Kidney tubule cell (primary cell): ENCODE measurements around the gene TGFBR2.
A peak's percentile ranks its signal among the peaks of the same experiment; 100 is the strongest.

Experiments
- DNase-seq: peaks from one replicate; pipeline ENCODE4 v3.0.0-alpha.2; 2018; ENCODE audit warnings: low spot score

TGFBR2 gene

GRCh38 chr3:30637310-30638219 lies 31.2 kb downstream of the TGFBR2 start:
- no peak for DNase-seq

DNA sequence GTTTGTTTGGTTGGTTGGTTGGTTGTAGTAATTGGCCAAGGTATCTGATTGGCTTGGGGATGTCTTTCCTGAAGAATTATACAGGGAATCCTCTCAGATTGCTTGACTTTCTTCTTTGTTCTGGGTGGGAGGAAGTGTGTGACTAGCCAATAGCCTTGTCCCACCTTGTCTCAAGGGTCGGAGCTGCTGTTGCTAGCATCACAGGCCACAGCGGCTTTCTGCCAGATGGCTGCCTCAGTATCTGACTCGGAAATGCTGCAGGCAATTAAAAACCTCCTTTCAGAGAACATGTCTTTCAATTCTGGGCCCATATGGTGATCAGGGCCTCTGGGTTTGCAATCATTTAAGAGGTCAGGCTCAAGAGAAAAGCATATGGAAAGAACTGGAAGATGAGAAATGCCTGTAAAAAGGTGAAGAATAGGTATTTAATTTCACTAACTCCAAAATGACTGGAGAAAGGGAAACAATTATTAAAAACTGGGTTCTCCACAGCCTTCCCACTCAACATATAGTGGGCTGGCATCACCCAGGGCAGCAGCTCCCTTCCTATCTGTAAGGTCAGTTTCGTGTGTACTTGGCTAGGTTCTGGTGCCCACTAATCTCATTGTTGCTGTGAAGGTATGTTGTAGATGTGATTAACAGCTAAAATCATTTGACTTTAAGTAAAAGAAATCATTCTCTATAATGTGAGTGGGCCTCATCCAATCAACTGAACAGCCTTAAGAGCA lies 32.4 kb downstream of the TGFBR2 start:
- DNase-seq, result no peak

DNA sequence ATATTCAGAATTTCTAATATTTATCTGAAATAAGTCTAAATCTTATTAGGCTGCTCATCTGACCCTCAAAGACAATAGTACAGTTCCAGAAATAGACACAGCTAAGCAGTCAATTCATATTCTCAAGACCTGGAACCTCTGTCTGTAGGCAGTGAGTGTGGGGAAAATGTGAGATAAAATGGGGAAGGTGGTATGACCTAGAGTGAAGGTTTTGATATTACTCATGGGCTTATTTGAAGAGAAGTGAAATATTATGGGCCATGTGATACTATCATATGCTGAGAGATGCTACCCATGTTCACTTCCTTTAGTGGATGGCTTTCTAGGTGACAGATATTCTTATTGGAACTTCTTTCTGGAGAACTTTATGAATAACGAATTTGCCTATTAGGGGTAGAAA lies 33.5 kb downstream of the TGFBR2 start:
- no peak for DNase-seq

- DNase-seq, result no peak
These were observed 34.5 kb downstream of the TGFBR2 start for GRCh38 chr3:30640851-30641250.

DNA sequence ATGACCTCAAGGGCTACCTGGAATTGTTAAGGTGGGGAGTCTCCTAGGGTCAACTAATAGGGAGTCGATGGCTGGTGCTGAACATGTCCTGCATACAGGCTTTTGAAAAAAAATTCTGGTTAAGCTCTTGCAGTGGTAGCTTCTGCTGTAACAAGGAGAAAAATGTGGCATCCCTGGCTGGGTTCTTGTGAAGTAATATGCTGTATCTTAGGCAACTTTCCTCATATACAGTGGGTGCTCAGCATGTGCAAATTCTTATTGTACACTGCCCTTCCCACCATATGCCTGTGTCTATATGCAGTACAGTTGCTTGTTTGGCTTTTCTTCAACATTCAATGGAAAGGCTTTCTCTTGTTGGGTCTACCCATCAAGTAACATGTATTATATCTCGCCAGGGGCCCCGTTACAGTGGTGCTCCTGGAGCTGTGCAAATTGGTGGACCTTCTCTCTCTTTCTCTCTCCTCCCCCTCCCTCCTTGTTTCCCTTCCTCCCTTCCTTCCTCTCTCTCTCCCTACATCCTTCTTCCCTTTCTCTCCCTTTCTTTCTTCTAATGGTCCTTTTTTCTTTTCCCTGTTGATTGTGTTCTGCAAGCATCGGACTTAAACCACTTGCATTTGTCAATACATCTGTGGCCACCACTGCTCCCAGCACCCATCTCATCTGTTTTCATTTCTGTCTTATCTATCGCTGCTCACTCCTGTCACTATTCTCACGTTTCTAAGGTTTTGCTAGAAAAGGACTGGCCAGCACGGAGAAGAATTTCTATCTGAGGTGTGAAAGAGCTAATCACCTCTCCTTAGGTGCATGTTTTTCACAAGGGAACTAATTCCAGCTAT lies 35.2 kb downstream of the TGFBR2 start:
- DNase-seq, result no peak

GRCh38 chr3:30642849-30643361 lies 36.5 kb downstream of the TGFBR2 start:
- peak; percentile 53 for DNase-seq

GRCh38 chr3:30643763-30644462 lies 37.5 kb downstream of the TGFBR2 start:
- DNase-seq, result no peak

DNA sequence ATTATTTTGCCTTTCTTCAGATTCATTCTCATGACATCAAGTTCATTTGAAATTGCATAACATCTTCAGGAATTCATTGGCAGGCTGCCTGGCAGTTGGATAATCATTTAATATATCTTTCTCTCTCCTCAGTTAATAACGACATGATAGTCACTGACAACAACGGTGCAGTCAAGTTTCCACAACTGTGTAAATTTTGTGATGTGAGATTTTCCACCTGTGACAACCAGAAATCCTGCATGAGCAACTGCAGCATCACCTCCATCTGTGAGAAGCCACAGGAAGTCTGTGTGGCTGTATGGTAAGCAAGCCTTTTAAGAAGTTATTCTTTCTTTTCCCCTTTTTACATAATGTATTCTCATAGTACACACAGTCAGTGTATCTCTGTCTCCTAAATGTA lies 38.2 kb downstream of the TGFBR2 start:
- peak; percentile 82 for DNase-seq

- no peak for DNase-seq
These were observed 38.7 kb downstream of the TGFBR2 start for GRCh38 chr3:30645077-30645476.

DNA sequence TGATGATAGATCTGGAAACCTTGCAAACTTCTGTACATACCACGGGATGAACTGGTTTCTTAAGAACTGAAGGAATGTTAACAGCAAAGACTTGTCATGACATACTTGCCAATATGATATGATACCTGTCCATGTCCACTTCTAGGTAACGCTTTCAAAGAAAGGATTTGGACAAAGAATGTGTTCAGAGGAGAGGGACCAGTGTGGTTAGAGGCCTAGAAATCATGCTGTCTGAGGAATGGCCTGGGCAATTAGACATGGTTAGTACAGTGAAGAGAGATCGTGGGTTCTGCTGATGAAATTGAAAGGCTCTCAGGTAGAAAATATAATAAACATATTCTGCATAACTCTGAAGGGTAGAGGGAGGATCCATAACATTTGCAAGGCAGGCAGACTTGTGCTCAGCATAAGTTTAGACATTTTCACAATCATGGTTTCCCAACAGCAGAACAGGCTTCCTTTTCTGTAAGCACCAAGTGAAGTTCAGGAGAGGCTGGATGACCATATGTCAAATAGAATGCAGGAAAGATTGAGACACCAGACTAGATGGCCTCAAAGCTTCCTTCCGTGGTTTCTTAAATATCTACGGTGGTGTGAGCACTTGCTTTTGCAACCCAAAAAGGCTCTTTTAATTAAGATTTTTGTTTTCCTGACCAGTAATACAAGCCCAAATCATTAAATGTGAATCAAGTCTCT lies 39.9 kb downstream of the TGFBR2 start:
- no peak for DNase-seq

- DNase-seq, result no peak
These were observed 40.8 kb downstream of the TGFBR2 start for GRCh38 chr3:30646961-30647752.

DNA sequence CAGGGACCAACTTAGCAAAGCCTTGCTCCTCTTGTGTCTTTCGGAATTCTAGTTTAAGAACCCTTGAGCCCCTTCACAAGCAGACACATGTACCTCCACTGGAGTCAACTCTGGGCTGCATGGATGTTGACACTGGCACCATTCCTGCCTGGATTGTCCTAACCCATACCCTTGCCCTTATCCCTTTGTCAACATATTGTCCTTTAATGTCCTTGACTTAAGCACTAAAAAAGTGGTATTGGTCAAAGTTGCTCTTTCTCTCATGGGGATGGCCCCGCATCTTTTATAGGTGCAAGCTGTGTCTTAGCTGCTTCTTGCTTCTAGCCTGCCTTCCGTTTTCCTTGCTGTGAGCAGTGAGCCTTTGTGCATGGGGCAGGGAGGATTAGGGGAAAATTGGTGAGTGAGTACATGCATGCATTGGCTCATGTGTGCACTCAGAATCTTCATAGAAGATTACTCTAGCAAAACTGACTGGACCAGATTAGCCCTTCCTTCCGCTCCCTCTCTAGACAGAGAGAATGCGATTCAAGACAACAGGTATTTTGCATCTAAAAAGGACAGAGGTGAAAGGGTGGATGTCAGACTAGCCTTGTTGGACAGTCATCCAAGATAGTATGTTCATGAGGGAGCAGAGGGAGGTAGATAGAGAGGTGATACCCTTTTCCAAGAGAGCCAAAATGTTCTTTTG lies 42.4 kb downstream of the TGFBR2 start:
- DNase-seq, result no peak

DNA sequence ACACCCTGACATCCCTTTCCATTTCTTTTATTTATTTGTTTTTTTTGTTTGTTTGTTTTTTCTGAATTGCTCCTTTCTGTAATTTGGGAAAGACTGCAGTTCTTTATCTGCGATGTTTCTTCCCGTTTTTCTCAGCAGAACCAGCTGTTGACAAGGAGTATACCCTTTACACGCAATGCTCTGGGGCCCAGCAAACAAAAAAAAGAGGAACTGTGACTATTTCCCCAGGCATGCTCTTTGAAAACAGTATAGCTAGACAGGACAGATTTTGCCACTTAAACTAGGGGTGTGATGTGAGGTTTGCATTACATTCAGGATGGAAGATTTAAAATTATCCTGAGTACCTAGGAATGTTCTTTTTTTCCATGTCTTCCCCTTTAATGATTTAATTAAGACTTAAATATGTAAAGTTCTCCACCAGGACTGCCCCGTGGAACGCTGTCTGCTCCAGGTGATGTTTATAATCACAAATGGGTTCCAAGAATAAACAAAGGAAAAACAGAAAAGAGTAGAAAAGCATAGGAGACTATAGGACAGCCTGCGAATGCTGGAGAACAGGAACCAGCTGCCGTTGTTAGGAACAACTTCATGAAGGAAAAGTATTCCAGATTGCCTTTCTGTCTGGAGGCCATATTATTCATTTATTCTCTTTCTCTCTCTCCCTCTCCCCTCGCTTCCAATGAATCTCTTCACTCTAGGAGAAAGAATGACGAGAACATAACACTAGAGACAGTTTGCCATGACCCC lies 43.3 kb downstream of the TGFBR2 start:
- DNase-seq, result no peak

GRCh38 chr3:30650348-30650995 lies 44.1 kb downstream of the TGFBR2 start:
- DNase-seq, result no peak

DNA sequence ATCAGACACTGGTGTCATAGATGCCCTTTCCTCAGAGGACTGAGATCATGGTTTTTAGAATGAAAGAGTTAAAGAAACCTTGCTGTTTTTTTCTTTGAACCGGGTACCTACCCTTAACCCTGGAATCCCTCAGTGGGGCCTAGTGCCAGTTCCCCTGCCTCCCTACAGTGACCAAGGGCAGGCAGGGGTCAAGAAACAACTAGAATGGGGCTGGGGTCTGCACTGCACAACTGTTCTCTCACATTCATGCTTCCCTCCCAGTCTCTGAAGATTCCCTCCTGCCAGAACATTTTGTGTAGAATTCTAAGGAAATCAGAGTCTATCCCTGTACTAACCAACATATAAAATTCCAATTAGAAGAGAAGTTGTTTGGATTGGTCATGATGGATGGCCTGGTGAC lies 47.9 kb downstream of the TGFBR2 start:
- DNase-seq, result no peak

GRCh38 chr3:30655187-30655812 lies 48.9 kb downstream of the TGFBR2 start:
- DNase-seq, result no peak

DNA sequence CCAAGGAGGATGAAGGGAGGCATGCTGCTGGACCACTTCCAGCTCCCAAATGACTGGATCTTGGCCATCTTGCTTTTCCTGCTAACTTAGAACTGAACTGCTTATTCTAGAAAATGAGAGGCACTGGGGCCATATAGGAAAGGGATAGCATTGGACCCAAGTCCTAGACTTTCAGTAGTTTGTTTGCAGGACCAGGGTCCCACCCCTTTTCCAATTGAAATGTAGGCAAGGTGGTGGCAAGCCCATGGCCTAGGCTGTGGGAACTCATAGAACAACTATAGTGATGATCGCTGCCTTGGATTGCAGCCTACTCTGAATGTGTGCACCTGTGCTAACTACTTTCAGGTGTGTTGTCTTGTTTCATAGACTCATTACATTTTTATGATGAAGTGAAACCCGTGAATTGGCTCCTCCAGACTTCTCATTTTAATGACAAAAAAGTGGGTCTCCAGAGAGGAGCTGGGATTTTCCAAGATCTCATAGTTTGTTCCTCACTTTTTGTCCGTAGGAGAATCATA lies 50.3 kb downstream of the TGFBR2 start:
- no peak for DNase-seq

GRCh38 chr3:30657914-30658313 lies 51.5 kb downstream of the TGFBR2 start:
- DNase-seq, result no peak
